Limb (tissue), 2 donors: ENCODE data around the gene ST7.
"Not testable (repeated sequence)": the region's sequence is repeated elsewhere in the genome, so short reads cannot be mapped to it uniquely, and the experiment has no call there.

Experiments
- DNase-seq, 2 donors: peaks; one replicate each; pipeline ENCODE4 v3.0.0-alpha.2; 2016; ENCODE audit errors: extremely low spot score in 2 of 2

The ST7 gene

DNA sequence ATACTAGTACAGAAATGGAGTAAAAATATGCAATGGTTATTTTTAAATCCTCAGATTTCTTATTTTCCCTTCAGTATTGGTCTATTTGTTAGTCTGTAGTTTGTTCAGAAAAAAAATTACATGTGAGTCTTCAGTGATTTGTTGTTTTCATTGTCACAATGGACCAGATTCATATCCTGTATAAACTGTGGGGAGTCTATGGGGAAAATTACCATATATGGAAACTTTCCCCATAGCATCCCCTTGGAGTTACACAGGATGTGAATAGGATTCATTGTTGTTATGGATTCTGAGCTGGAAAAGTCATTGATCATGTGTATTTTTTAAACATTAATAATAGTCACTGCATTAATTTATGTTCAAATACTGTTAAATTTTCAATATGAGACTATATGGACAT, 72.6 kb downstream of the ST7 start:
- no peak for DNase-seq

DNA sequence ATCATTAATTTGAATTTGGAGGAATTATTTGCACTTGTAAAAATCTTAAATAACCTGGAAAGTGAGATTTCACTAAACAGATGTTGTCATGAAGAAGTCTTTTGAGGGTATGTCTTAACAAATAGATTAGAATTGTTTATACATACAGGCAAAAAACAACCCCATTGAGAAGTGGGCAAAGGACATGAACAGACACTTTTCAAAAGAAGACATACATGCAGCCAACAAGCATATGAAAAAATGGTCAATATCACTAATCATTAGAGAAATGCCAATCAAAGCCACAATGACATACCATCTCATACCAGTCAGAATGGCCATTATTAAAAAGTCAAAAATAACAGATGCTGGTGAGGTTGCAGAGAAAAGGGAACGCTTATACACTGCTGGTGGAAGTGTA, 77.0 kb downstream of the ST7 start:
- DNase-seq = not testable (repeated sequence)

- not testable (repeated sequence) for DNase-seq
Measured at GRCh38 chr7:117030793-117031192, 77.5 kb downstream of the ST7 start.

GRCh38 chr7:117032810-117033209, 79.5 kb downstream of the ST7 start:
- DNase-seq = no peak

GRCh38 chr7:117034851-117035464, 81.7 kb downstream of the ST7 start:
- no peak for DNase-seq

DNA sequence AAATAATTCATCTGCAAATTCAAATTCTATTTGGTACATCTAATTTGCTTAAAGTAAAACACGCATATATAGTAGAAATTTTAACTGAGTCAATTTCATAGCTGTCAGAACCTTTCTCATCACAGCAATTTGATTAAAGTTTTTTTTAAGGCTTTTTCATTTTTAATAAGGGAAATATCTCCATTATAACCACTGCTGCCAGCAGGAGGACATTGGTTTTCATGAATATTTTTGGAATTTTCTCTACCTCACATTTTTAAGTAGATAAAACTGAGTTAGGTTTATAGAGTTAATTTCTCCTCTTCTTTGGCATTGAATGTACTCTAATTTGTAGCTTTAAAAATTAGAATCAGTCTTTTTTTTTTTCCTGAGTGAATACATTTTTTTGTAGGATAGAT, 82.2 kb downstream of the ST7 start:
- DNase-seq = no peak

DNA sequence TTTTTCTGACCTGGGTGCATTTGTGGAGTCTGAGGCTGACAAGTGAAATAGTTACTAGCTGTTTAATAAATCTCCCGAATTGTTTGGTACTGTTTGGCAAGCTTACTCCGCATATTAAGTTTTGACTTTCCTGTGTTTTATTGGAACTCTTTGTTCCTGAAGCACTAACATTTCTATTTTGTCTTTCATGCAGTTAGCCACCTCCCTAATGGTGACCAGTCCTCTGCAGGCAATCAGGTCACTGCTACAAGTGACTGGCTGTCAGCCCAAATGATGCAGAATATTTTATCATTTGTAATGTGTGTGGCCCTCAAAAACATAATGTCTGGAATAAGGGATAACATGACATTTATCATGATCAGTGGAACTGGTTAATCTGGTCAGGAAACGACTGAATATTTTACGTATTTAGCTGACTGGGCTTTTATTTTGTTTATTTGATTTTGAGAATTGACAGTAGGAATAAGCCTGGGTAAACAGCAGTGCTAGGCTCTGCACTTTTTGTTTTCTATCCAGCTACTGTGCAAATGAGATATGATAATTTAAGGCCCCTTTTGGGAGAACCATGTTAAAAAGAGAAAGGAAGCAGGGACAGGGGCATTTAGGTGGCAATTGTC, 82.9 kb downstream of the ST7 start:
- no peak for DNase-seq

GRCh38 chr7:117036836-117037235, 83.5 kb downstream of the ST7 start:
- no peak for DNase-seq

- DNase-seq = no peak
Measured at GRCh38 chr7:117038408-117038807, 85.1 kb downstream of the ST7 start.

DNA sequence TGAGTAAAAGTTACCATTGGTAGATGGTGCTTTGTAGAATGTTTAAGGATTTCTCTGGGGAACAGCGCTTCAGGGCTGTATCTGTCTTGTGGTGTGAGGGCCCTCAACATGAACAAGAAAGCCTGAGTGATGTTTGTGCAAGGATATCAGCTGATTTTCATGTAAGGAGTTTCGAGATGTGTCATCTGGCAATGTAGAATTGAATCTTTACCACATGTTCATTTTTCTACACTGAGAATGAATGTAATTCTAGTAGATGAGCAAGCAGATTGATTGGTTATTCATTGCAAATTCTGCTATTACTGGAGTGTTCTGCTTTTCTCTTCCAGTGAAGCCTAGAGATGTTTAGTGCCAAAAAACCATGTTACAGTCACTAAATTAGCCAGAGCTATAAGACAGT, 87.7 kb downstream of the ST7 start:
- DNase-seq = no peak

DNA sequence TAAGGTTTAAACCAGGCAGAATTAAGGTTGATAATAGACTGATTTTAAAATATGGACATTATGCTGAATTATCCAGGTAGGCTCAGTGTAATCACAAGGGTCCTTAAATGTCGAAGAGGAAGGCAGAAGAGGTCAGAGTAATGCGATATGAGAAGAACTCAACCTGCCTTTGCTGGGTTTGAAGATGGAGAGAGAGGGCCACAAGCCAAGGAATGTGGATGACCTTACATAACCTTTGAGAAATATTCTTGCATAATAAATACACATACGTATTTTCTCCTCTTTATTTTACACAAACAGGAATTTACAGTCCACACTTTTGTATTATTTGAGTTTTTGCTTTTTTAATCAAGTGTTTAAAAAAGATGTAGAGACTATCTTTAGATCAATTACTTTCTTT, 88.5 kb downstream of the ST7 start:
- DNase-seq = no peak

- no peak for DNase-seq
Measured at GRCh38 chr7:117043108-117043825, 90.0 kb downstream of the ST7 start.

DNA sequence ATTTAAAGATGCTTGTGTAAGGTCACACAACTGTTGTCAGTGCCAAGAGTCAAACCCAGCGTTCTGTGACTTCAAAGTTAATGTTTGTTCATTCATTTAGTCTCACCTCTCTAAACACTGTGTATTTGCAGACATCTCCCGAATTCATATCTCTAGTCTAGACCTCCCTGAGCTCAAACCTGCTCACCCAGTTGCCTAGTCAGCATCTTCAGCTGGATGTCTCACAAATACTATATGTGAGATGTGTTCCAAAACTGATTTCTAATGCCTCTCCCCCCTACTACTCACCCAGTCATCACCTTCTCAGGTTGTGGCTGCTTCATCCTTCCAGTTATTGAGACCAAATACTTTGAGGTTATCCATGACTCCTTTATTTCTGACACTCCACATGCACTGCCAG, 91.4 kb downstream of the ST7 start:
- DNase-seq = no peak

- DNase-seq = no peak
Measured at GRCh38 chr7:117045927-117046710, 92.8 kb downstream of the ST7 start.

DNA sequence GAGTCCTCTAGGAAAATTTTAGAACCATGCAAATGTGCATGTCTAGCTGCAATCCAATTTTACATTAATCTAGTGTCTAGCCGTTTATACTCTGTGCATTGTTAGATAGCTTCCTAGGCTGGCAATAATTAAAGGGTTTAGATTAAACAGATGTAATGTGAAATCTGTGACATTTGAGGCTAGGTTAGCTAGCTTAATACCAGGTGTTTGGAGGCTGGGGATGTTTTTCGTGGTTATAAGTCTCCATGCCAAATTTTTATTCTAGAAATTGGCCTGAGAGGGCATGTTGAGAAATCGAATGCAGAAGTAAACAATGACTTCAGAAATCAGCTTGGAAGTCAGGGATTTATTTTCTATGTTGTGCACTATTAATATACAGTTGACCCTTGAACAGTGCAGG, 94.2 kb downstream of the ST7 start:
- DNase-seq = no peak

- DNase-seq = no peak
Measured at GRCh38 chr7:117048114-117048866, 95.0 kb downstream of the ST7 start.

DNA sequence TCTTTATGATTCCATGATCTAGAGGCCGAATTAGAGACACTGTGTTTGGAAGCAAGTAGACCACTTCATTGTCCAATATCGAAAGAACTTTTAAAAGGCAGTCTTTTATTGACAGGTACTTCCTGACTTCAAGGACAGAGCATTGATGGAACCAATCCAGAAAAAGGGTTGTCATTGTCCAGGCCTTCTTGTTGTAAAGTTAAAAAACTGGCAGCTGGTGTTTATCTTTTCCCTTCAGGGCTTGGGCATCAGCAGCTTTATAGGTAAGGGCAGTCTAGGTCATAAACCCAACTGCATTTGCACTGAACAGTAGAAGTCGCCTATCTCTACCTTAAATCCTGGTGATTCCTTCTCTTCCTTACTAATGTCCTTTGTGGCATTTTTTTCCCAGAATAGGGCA, 95.6 kb downstream of the ST7 start:
- no peak for DNase-seq

- no peak for DNase-seq
Measured at GRCh38 chr7:117051808-117052207, 98.5 kb downstream of the ST7 start.

DNA sequence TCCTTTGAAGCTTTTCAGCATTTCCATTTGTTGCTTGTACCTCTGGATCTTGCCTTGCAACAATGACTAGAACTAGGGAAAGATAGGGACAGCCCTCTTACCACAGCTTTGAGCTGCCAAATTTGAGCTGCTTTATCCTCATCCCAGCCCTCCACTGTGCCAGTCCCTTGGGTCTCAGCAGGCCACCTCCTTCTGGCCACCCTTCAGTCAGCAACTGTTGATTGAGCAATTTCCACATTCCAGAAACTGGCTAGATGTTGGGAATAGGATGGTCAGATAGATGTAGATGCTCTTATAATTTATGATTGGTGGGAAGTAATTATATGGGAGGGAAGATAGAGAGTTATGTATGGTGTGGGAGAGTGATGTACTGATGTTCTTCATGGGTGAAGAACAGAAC, 100.1 kb downstream of the ST7 start:
- no peak for DNase-seq

DNA sequence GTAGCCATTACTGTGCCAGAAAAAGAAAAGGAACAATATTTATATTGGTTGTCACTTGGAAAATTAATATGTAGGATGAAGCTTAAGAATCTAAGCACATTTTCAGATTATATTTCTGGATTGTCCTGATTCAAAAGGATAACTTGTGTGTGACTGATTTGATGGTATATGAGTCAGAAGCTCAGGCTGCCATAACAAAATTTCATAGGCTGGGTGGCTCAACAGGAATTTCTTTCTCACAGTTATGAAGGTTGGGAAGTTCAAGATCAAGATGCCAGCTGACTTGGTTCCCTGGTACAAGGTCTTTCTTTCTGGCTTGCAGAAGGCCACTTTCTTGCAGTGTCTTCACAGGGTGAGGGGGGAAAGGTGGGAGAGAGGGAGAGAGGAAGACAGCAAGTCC, 108.5 kb downstream of the ST7 start:
- no peak for DNase-seq

DNA sequence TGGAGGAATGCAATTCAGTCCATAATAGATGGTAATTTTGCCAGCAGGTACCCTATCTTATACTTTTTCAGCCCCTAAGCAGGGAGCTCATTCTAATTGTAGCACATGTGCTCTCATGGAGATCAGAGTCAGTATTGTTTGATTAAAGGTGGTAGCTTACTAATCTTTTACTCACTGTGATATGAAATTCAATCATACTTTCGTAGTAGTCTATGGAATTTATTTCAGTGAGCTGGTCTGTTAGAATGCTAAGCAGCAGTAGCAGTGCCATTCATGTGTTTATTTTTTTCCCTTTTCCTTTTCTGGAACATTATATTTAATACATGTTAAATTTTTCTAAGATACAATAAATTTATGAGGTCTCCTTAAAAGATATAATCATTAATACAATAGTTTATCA, 109.0 kb downstream of the ST7 start:
- no peak for DNase-seq

DNA sequence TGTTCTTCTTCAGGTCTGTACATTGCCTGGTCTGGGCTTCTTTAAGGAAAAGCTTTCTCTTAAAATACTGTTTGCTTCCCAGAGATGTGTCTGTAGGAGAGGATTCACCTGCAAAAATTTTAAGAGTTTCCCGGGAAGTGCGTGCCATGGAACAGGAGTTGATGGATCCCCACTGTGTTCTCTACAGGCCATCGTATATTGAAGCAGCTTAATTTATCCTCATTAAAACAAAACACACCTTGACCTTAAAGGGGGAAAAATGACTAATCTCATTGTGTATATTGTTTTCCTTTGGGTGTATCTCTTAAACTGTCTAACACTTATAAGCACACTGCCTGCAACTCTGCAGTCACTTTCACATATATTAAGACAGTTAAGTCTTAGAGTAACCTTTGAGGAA, 111.4 kb downstream of the ST7 start:
- no peak for DNase-seq
